Measurements from ENCODE around the gene ZBTB3.
"Not testable (repeated sequence)": the region's sequence is repeated elsewhere in the genome, so short reads cannot be mapped to it uniquely, and the experiment has no call there.

Gene ZBTB3

GRCh38 chr11:62757846-62758788, 4.2 kb upstream of the ZBTB3 start:
- no peak for DNase-seq (ENCODE audit: low spot score)

- DNase-seq (ENCODE audit: low spot score), result no peak
These were observed 1.2 kb upstream of the ZBTB3 start for GRCh38 chr11:62755086-62755615.

GRCh38 chr11:62752994-62753735, 795 bp downstream of the ZBTB3 start:
- no peak for DNase-seq (ENCODE audit: low spot score)

- no peak for DNase-seq (ENCODE audit: low spot score)
These were observed 1.7 kb downstream of the ZBTB3 start for GRCh38 chr11:62752177-62752785.

- DNase-seq (ENCODE audit: low spot score), result not testable (repeated sequence)
These were observed 4.0 kb downstream of the ZBTB3 start for GRCh38 chr11:62749931-62750330.

- no peak for DNase-seq (ENCODE audit: low spot score)
These were observed 6.3 kb downstream of the ZBTB3 start for GRCh38 chr11:62747475-62748160.

- DNase-seq (ENCODE audit: low spot score), result no peak
These were observed 16.8 kb downstream of the ZBTB3 start for GRCh38 chr11:62737196-62737595.

- no peak for DNase-seq (ENCODE audit: low spot score)
These were observed 21.1 kb downstream of the ZBTB3 start for GRCh38 chr11:62732830-62733229.

GRCh38 chr11:62730076-62730475, 23.9 kb downstream of the ZBTB3 start:
- DNase-seq (ENCODE audit: low spot score), result not testable (repeated sequence)

GRCh38 chr11:62728171-62728988, 25.6 kb downstream of the ZBTB3 start, which contains the start of gene TTC9C:
TSS of gene TTC9C (plus strand) at chr11:62728486. CDS start at chr11:62728849, 363 bp downstream.
- DNase-seq (ENCODE audit: low spot score), result peak; percentile 87

GRCh38 chr11:62727872-62728170, 26.1 kb downstream of the ZBTB3 start:
- DNase-seq (ENCODE audit: low spot score), result peak; percentile 92

- DNase-seq (ENCODE audit: low spot score), result peak; percentile 97
These were observed 26.6 kb downstream of the ZBTB3 start, which contains the start of gene HNRNPUL2 for GRCh38 chr11:62727165-62727871. TSS of gene HNRNPUL2 (minus strand) at chr11:62727457. CDS start at chr11:62727156, 301 bp downstream.

- DNase-seq (ENCODE audit: low spot score), result no peak
These were observed 27.1 kb downstream of the ZBTB3 start for GRCh38 chr11:62726915-62727164.

GRCh38 chr11:62726156-62726914, 27.6 kb downstream of the ZBTB3 start:
- DNase-seq (ENCODE audit: low spot score), result no peak

GRCh38 chr11:62725646-62726045, 28.3 kb downstream of the ZBTB3 start:
- no peak for DNase-seq (ENCODE audit: low spot score)

- no peak for DNase-seq (ENCODE audit: low spot score)
These were observed 29.8 kb downstream of the ZBTB3 start for GRCh38 chr11:62724171-62724570.

- no peak for DNase-seq (ENCODE audit: low spot score)
These were observed 32.0 kb downstream of the ZBTB3 start for GRCh38 chr11:62721994-62722393.

GRCh38 chr11:62719302-62719978, 34.5 kb downstream of the ZBTB3 start:
- DNase-seq (ENCODE audit: low spot score), result no peak

- DNase-seq (ENCODE audit: low spot score), result no peak
These were observed 37.1 kb downstream of the ZBTB3 start for GRCh38 chr11:62716816-62717215.
